Uterus (tissue), 4 donors: ENCODE data around the gene WWOX. TPM values are rescaled to one million over a fixed set of nuclear protein-coding genes. Genes with fewer than 3 reads are reported as not detected.

ENCODE experiments used
- DNase-seq, 2 donors: peaks; one replicate each; pipeline ENCODE4 v3.0.0-alpha.2; 2019 to 2020
- H3K27ac ChIP-seq, 2 donors: fragments of 200-600 bp; sonication (generic); 1 replicate in 1 of 2; 2 replicates in 1 of 2; pipeline ENCODE4 v1.5.1; 2016 to 2018
- H3K27me3 ChIP-seq, 2 donors: fragments of 200-600 bp; sonication (generic); one replicate each; pipeline ENCODE4 v1.5.1; 2018 to 2019; ENCODE audit warnings: control low read depth in 1 of 2
- H3K36me3 ChIP-seq, 2 donors: fragments of 200-600 bp; sonication (generic); one replicate each; pipeline ENCODE4 v1.5.1; 2019; ENCODE audit warnings: control low read depth in 1 of 2
- H3K4me1 ChIP-seq, 2 donors: fragments of 200-600 bp; sonication (generic); one replicate each; pipeline ENCODE4 v1.5.1; 2018 to 2019; ENCODE audit warnings: control low read depth in 1 of 2
- H3K4me3 ChIP-seq, 2 donors: fragments of 200-600 bp; sonication (generic); 1 replicate in 1 of 2; 2 replicates in 1 of 2; pipeline ENCODE4 v1.5.1; 2018 to 2019; ENCODE audit warnings: mild to moderate bottlenecking in 1 of 2
- H3K9me3 ChIP-seq, 2 donors: fragments of 200-600 bp; sonication (generic); one replicate each; pipeline ENCODE4 v1.5.1; 2019; ENCODE audit warnings: control low read depth in 1 of 2
- CTCF ChIP-seq, 4 experiments: fragments of 200-600 bp in 2 of 4; fragments of 450-650 bp in 2 of 4; sonication (generic) in 2 of 4; IDR thresholded peaks; one replicate each; pipeline ENCODE4 v1.5.1; 2016 to 2019; ENCODE audit warnings: antibody characterized with exemption in 4 of 4, mild to moderate bottlenecking in 2 of 4, moderate library complexity in 1 of 4
- POLR2A ChIP-seq, 2 donors: fragments of 450-650 bp; IDR thresholded peaks; one replicate each; pipeline ENCODE4 v1.6.1; 2016; ENCODE audit warnings: antibody characterized with exemption in 2 of 2, mild to moderate bottlenecking in 1 of 2, moderate library complexity in 1 of 2
- intact Hi-C: fragments of 100-400 bp; cut with DNase I; formaldehyde crosslinking; loops from one replicate; pipeline ENCODE4 v1.15.1; 2023; ENCODE audit warnings: low total_unique reads
- total RNA-seq, 4 donors: library from RNA; depleted of rRNA in 3 of 4; stranded (reverse); fragments of >200 nt in 3 of 4; gene quantifications; one replicate each; pipeline versions ENCODE4 v1.1.0 to v1.2.4, GENCODE V29; 2014 to 2023
- donor health status: DM: yes; HTN: yes; CAD: no.

The WWOX gene
- total RNA-seq, 4 donors from 2014 or later, result 34.1 to 99.9 (median 55.8) TPM

DNA sequence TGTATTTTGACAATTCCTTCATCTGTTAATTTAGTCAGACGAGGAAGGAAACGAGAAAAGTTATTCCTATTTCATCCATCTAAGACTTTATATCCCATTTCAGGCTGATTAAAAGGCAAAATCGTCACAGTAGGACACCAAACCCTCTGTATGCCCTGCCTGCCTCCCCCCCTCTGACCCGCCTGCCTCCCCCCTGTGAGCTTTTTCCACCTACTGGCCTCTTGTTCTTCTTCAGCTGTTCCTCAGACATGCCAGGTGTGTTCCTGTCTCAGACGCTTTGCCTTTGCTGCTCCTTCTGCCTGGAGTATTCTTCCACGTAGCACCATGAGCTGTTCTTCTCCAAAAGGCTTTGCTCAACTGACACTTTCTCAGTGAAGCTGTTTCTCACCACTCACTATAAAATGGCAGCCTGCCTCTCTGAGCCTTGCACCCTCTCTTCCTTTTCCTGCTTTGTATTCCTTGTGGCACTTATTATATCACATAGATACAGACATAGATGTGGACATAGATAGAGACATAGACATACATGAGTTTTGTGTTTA, 777.7 kb downstream of the WWOX start:
- Histone ChIP-seq H3K9me3 (no peaks in the 10 kb centered on the region), H3K4me1 (no peaks in the 10 kb centered on the region), H3K36me3 (no peaks in the 10 kb centered on the region), H3K27me3 (no peaks in the 10 kb centered on the region), H3K27ac (peak overlapping the region in 1 of 2 donors; percentile 22), H3K4me3 (no peak overlapping the region)
- TF ChIP-seq CTCF (IDR thresholded peaks at IDR 0.05) (no peak), POLR2A (IDR thresholded peaks at IDR 0.05) (no peak)
- intact Hi-C loops, result no loop called here
- no peak for DNase-seq

DNA sequence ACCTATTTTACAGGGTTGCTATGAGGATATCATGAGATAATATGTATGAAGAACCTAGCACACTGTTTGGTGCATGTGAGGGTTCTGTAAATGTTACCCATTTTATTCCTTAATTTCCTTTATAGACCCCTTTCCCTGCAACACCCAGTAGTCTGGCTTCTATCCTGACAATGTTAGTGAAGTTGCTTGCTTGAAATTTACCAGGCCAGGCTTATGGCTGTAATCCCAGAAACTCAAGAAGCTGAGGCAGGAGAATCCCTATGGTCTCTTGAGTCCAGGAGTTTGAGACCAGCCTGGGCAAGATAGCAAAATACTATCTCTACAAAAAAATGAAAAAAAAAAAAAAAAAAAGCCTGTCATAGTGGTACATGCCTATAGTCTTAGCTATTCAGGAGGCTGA, 779.1 kb downstream of the WWOX start:
- Histone ChIP-seq H3K27me3 (no peaks in the 10 kb centered on the region), H3K4me3 (no peak overlapping the region), H3K36me3 (no peaks in the 10 kb centered on the region), H3K9me3 (no peaks in the 10 kb centered on the region), H3K4me1 (no peaks in the 10 kb centered on the region), H3K27ac (no peak overlapping the region)
- no peak for TF ChIP-seq CTCF (IDR thresholded peaks at IDR 0.05)
- no peak for TF ChIP-seq POLR2A (IDR thresholded peaks at IDR 0.05)
- no peak for DNase-seq
- intact Hi-C loops, result no loop called here

- intact Hi-C loops, result no loop called here
Measured at GRCh38 chr16:78879011-78879410, 779.6 kb downstream of the WWOX start.

DNA sequence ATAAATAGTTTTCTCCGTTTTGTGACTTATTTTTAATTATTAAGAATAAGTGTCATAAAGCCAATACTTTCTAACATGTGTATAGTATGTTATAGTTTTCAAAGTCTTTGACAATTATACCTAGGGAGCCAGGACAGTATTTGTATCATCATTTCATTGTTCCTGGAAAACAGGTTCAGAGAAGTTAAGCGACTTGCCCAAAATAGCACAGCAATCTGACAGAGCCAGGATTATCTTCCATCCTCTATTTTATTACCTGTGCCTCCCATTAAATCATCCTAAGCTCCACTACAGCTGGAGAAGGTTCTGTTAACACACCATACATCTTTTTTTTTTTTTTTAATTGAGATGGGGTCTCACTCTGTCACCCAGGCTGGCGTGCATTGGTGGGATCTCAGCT, 782.7 kb downstream of the WWOX start:
- Histone ChIP-seq H3K9me3 (no peaks in the 10 kb centered on the region), H3K4me1 (no peaks in the 10 kb centered on the region), H3K27me3 (no peaks in the 10 kb centered on the region), H3K27ac (no peak overlapping the region), H3K4me3 (no peak overlapping the region), H3K36me3 (no peaks in the 10 kb centered on the region)
- intact Hi-C loops, result no loop called here
- DNase-seq, result no peak
- TF ChIP-seq POLR2A (IDR thresholded peaks at IDR 0.05) (no peak), CTCF (IDR thresholded peaks at IDR 0.05) (no peak)

More at GRCh38 chr16:78879011-78879410, 779.6 kb downstream of the WWOX start:
- no peak for DNase-seq
- Histone ChIP-seq H3K4me1 (no peaks in the 10 kb centered on the region), H3K4me3 (no peak overlapping the region), H3K36me3 (no peaks in the 10 kb centered on the region), H3K27ac (no peak overlapping the region), H3K27me3 (no peaks in the 10 kb centered on the region), H3K9me3 (no peaks in the 10 kb centered on the region)
- TF ChIP-seq CTCF (IDR thresholded peaks at IDR 0.05), result no peak
- TF ChIP-seq POLR2A (IDR thresholded peaks at IDR 0.05), result no peak

GRCh38 chr16:78882751-78883150, 783.3 kb downstream of the WWOX start:
- Histone ChIP-seq H3K9me3 (no peaks in the 10 kb centered on the region), H3K36me3 (no peaks in the 10 kb centered on the region), H3K4me1 (no peaks in the 10 kb centered on the region), H3K27ac (no peak overlapping the region), H3K4me3 (no peak overlapping the region), H3K27me3 (no peaks in the 10 kb centered on the region)
- intact Hi-C loops, result no loop called here
- DNase-seq, result no peak
- no peak for TF ChIP-seq POLR2A (IDR thresholded peaks at IDR 0.05)
- no peak for TF ChIP-seq CTCF (IDR thresholded peaks at IDR 0.05)
